ENCODE measurements around the gene EIF4E1B.

The EIF4E1B gene

DNA sequence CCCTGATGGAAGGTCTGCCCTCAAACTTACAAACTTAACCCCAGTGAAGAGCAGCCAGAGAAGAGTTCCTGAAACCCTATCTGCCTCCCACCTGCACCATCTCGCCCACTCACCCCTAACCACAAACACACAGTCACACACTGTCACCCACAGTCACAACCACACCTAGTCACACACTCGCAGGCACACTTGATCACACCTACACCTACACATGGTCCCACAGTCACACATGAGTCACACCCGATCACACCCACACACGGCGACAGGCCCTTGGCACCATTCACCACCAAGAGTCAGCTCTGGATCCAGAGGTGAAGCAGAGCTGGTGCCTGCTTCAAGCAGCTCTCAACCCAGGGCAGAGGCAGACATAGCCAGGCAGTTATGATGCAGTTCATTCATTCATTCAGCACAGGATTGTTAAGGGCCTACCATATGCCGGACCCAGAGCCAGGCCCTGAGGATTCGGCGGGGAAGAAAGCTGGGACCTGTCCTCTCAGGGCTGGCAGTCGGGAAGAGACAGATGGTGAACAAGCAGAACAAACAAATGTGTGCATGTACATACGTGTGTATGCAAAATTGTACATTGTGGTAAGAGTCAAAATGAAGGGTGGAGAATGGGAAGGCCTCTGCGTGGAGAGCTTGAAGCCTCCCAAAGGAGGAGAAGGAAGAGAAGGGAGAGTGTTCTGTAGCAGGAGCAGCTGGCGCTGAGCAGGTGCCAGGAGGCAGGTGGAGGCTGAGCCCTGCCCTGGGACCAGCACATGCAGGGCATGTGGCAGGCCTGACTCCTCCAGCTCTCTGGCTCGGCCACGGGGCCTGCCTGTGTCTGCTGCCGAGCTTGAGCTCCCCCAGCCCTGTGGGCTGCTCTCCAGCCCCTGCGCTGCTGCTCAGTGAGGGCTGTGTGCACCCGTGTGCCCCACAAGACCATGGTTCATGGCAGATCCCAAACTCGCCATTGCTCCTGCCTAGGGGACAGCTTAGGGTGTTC lies 23.2 kb downstream of the EIF4E1B start:
- TF ChIP-seq TAF1 (IDR thresholded peaks at IDR 0.05; ENCODE audit: borderline replicate concordance, low read depth, low read length) (no peak), POLR2A (IDR thresholded peaks at IDR 0.05; ENCODE audit: low read depth, low read length) (no peak), POLR2AphosphoS5 (IDR thresholded peaks at IDR 0.05; ENCODE audit: low read depth, low read length) (no peak)
- no peak for DNase-seq (ENCODE audit: insufficient read length)
- peak; percentile 50 for FAIRE-seq

- FAIRE-seq (no peak), DNase-seq (ENCODE audit: insufficient read length) (no peak)
These were observed 24.4 kb downstream of the EIF4E1B start for GRCh38 chr5:176654856-176655255.

DNA sequence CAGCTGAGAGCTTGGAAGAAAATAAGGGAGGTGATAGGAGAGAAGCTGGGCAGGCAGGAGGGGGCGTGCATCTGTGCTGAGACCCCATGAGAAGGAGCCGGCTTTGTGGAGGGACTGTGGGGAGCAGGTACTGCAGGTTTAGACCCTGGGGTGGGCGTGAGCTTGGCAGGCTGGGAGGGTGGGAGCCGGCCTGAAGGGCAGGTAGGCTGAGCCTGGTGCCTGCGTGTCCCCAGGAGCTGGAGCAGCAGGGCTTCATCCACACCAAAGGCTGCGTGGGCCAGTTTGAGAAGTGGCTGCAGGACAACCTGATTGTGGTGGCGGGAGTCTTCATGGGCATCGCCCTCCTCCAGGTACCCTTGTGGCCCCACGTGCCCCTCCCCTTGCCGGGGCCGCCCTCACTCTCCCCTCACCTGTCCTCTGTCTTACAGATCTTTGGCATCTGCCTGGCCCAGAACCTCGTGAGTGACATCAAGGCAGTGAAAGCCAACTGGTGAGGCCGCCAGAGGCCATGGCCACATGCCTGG lies 26.1 kb downstream of the EIF4E1B start:
- no peak for DNase-seq (ENCODE audit: insufficient read length)
- FAIRE-seq, result no peak

More at GRCh38 chr5:176654856-176655255, 24.4 kb downstream of the EIF4E1B start:
- TF ChIP-seq POLR2A (IDR thresholded peaks at IDR 0.05; ENCODE audit: low read depth, low read length) (no peak), TAF1 (IDR thresholded peaks at IDR 0.05; ENCODE audit: borderline replicate concordance, low read depth, low read length) (no peak), POLR2AphosphoS5 (IDR thresholded peaks at IDR 0.05; ENCODE audit: low read depth, low read length) (no peak)

DNA sequence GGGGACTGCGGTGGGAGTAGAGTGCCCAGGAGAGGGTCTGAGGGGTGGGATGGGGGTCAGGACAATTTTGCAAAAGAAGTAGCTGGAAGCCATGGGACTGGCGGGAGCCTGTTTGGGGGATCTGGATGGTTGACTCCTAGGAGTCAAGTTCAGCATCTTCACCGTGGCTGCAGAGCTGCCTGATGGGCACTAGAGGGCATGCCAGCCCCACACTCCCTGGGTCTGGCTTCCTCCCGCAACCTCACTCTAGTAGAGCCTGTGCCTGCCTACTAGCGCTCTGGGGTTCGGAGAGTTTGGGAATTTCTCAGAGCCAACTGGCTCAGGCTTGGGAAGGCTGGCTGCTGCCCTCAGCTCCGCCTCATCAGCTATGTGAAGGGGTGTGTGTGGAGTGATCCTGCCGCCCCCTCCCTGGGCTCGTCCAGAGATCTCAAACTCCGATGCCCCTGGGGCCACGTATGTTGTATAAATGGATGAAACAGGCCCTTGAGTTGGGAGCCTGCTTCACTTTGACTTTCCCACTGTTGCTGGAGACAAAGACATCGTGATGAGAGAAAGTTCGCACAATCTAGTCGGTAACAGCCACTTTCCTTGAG lies 27.6 kb downstream of the EIF4E1B start:
- DNase-seq (ENCODE audit: insufficient read length), result peak; percentile 67
- FAIRE-seq, result peak; percentile 80
- no peak for TF ChIP-seq POLR2A (IDR thresholded peaks at IDR 0.05; ENCODE audit: low read depth, low read length)
- no peak for TF ChIP-seq POLR2AphosphoS5 (IDR thresholded peaks at IDR 0.05; ENCODE audit: low read depth, low read length)
- TF ChIP-seq TAF1 (IDR thresholded peaks at IDR 0.05; ENCODE audit: borderline replicate concordance, low read depth, low read length), result no peak

More for the DNA sequence above, 26.1 kb downstream of the EIF4E1B start:
- no peak for TF ChIP-seq TAF1 (IDR thresholded peaks at IDR 0.05; ENCODE audit: borderline replicate concordance, low read depth, low read length)
- no peak for TF ChIP-seq POLR2A (IDR thresholded peaks at IDR 0.05; ENCODE audit: low read depth, low read length)
- TF ChIP-seq POLR2AphosphoS5 (IDR thresholded peaks at IDR 0.05; ENCODE audit: low read depth, low read length), result no peak

DNA sequence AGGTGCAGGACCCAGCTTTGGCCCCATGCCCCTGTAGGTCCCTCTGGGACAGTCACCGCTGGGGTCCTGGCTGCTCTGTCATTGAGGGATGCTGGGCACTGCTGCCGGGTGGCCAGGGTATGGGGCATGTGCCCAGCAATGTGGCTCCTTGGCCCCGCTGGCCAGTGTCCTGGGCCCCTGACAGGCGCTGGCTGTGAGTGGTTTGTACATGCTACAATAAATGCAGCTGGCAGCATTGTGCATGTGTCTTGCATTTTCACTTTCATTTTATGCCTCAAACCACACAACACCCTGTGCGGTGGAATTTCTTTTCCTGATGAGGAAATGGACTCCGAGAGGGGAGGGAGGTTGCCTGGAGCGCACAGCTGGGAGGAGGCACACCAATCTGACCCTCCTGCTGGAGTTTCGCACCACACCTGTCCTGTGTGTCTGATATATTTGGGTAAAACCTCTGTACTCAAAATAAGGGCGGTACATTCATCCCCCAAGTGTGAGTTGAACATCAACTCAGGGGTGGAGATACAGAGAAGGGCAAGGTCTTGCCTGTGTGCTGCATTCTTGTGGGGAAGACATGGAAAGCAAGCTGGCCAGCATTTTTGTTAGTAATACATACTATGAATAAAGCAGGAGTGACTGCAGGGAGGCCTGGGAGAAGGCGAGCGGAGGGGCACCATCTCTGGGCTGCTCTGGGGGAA lies 28.5 kb downstream of the EIF4E1B start:
- FAIRE-seq, result peak; percentile 85
- TF ChIP-seq POLR2AphosphoS5 (IDR thresholded peaks at IDR 0.05; ENCODE audit: low read depth, low read length) (no peak), TAF1 (IDR thresholded peaks at IDR 0.05; ENCODE audit: borderline replicate concordance, low read depth, low read length) (no peak), POLR2A (IDR thresholded peaks at IDR 0.05; ENCODE audit: low read depth, low read length) (no peak)
- DNase-seq (ENCODE audit: insufficient read length), result no peak

GRCh38 chr5:176659512-176659839 lies 29.0 kb downstream of the EIF4E1B start:
- no peak for TF ChIP-seq POLR2AphosphoS5 (IDR thresholded peaks at IDR 0.05; ENCODE audit: low read depth, low read length)
- TF ChIP-seq TAF1 (IDR thresholded peaks at IDR 0.05; ENCODE audit: borderline replicate concordance, low read depth, low read length), result no peak
- TF ChIP-seq POLR2A (IDR thresholded peaks at IDR 0.05; ENCODE audit: low read depth, low read length), result no peak
- DNase-seq (ENCODE audit: insufficient read length), result no peak
- FAIRE-seq, result no peak

GRCh38 chr5:176659860-176660461 lies 29.5 kb downstream of the EIF4E1B start:
- no peak for TF ChIP-seq TAF1 (IDR thresholded peaks at IDR 0.05; ENCODE audit: borderline replicate concordance, low read depth, low read length)
- TF ChIP-seq POLR2AphosphoS5 (IDR thresholded peaks at IDR 0.05; ENCODE audit: low read depth, low read length), result no peak
- no peak for TF ChIP-seq POLR2A (IDR thresholded peaks at IDR 0.05; ENCODE audit: low read depth, low read length)

GRCh38 chr5:176660530-176660859 lies 30.0 kb downstream of the EIF4E1B start:
- DNase-seq (ENCODE audit: insufficient read length) (no peak), FAIRE-seq (no peak)
- no peak for TF ChIP-seq POLR2A (IDR thresholded peaks at IDR 0.05; ENCODE audit: low read depth, low read length)
- TF ChIP-seq TAF1 (IDR thresholded peaks at IDR 0.05; ENCODE audit: borderline replicate concordance, low read depth, low read length), result no peak
- no peak for TF ChIP-seq POLR2AphosphoS5 (IDR thresholded peaks at IDR 0.05; ENCODE audit: low read depth, low read length)

More at GRCh38 chr5:176659860-176660461, 29.5 kb downstream of the EIF4E1B start:
- no peak for DNase-seq (ENCODE audit: insufficient read length)
- FAIRE-seq, result no peak

DNA sequence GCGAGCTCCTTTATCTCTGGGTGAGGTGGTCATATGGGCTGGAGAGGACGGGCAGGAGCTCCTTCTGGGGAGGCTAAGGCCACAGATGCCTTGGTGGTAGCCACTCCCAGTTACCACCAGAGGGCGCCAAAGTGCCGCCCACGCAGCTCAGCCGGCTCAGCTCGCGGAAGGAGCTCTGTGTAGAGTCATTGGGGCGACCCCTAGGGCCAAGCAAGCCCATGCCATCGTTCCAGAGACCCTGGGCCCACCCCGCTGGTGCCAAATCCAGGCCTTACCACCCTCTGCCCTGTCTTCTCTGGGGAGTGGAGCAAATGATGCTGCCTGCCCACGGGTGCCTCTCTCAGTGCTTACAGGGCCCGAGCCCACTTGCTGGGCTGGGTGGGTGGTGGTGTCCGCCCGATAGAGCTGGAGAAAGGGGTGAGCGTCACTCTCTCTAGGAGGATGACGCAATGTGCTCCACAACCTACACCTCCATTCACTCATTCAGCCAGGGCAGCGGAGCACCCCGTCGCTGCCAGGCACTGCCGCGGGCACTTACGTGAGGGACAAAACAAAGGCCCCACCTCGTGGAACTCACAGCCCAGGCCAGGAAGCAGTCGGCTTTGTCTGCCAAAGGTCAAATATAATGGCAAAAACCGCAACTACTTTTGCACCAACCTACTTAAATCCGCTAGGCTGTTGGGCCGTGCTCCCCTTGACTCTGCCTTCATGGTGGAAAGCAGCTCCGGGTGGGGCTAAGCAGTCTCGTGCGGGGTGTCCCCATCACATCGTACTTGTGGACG lies 30.6 kb downstream of the EIF4E1B start:
- TF ChIP-seq TAF1 (IDR thresholded peaks at IDR 0.05; ENCODE audit: borderline replicate concordance, low read depth, low read length) (no peak), POLR2AphosphoS5 (IDR thresholded peaks at IDR 0.05; ENCODE audit: low read depth, low read length) (no peak)
- peak; percentile 97 for DNase-seq (ENCODE audit: insufficient read length)
- peak; percentile 98 for FAIRE-seq

- FAIRE-seq, result no peak
- no peak for DNase-seq (ENCODE audit: insufficient read length)
- TF ChIP-seq TAF1 (IDR thresholded peaks at IDR 0.05; ENCODE audit: borderline replicate concordance, low read depth, low read length) (no peak), POLR2A (IDR thresholded peaks at IDR 0.05; ENCODE audit: low read depth, low read length) (no peak), POLR2AphosphoS5 (IDR thresholded peaks at IDR 0.05; ENCODE audit: low read depth, low read length) (no peak)
These were observed 31.2 kb downstream of the EIF4E1B start for GRCh38 chr5:176661676-176662075.

All from GM12892 (cell line).